K562 (cell line): Measurements from ENCODE around the gene CDK14. TPM values are rescaled to one million over a fixed set of nuclear protein-coding genes. Genes with fewer than 3 reads are reported as not detected.

Source experiments
- ATAC-seq: fragments of 200-7000 bp; cut with Tn5 transposase; 3 replicates; pipeline ENCODE4 v1.9.1; 2020; ENCODE audit warnings: moderate library complexity
- BruUV-seq: library from RNA; stranded (reverse); fragments of 400-500 nt; replicated peaks from 2 replicates; lab custom pipeline; 2021; lab: Mats Ljungman, UMichigan
- CTCF ChIA-PET: fragments of 300-600 bp; formaldehyde crosslinking; extraction: SDS; loops from one replicate; lab custom pipeline; 2021; ENCODE audit warnings: low intra/inter-chr PET ratio; lab: Yijun Ruan, JAX
- POLR2A ChIA-PET: fragments of 300-600, 350-650 bp; sonication (Branson Sonifier 250); formaldehyde crosslinking; extraction: SDS; loops from one replicate; lab custom pipeline; 2021; ENCODE audit warnings: antibody characterized with exemption, inconsistent platforms; lab: Yijun Ruan, JAX
- DNase-seq, 4 experiments: peaks; one replicate each; pipeline versions ENCODE4 v3.0.0 to v3.0.0-alpha.2; 2011 to 2018; ENCODE audit warnings: low spot score in 3 of 4, mixed read lengths in 3 of 4; ENCODE audit errors: extremely low read depth in 1 of 4
- FAIRE-seq: peaks from 2 replicates; lab custom pipeline; 2011; peaks lifted over from hg19 to GRCh38; lab: Jason Lieb, UNC
- H2AFZ ChIP-seq: 2 replicates; pipeline ENCODE4 v1.6.0; 2011; ENCODE audit warnings: low read depth, low read length, control low read depth, inconsistent platforms
- H3K27ac ChIP-seq: fragments of 200-600 bp; 3 replicates; pipeline ENCODE4 v1.8.0; 2011; ENCODE audit warnings: low read depth, mild to moderate bottlenecking, control low read depth, inconsistent platforms, low read length, moderate library complexity, mixed read lengths; ENCODE audit errors: extremely low read depth
- H3K27me3 ChIP-seq, 2 experiments: fragments of 300-600 bp in 1 of 2; 2 replicates in 1 of 2; 3 replicates in 1 of 2; pipeline versions ENCODE4 v1.6.0 to v1.8.0; 2011; ENCODE audit warnings: inconsistent platforms in 2 of 2, low read length in 2 of 2, mild to moderate bottlenecking in 1 of 2, mixed read lengths in 1 of 2, moderate library complexity in 1 of 2; ENCODE audit not compliant: control insufficient read depth in 2 of 2, insufficient read depth in 2 of 2
- H3K36me3 ChIP-seq: fragments of 300-600 bp; 3 replicates; pipeline ENCODE4 v1.8.0; 2011; ENCODE audit warnings: mild to moderate bottlenecking, low read length, inconsistent platforms; ENCODE audit not compliant: control insufficient read depth, insufficient read depth
- H3K4me1 ChIP-seq, 2 experiments: fragments of 200-600 bp in 1 of 2; replicated peaks in 1 of 2; 2 replicates in 1 of 2; 3 replicates in 1 of 2; pipeline versions ENCODE4 v1.5.1 to v1.8.0; 2011; ENCODE audit warnings: inconsistent platforms in 2 of 2, low read length in 2 of 2, mild to moderate bottlenecking in 1 of 2, mixed read lengths in 1 of 2, moderate library complexity in 1 of 2; ENCODE audit not compliant: control insufficient read depth in 2 of 2, insufficient read depth in 2 of 2
- H3K4me2 ChIP-seq: 2 replicates; pipeline ENCODE4 v1.6.1; 2011; ENCODE audit warnings: low read length, control low read depth, inconsistent platforms, mixed read lengths; ENCODE audit not compliant: insufficient read depth
- H3K4me3 ChIP-seq: fragments of 200-600 bp; sonication (generic), shearing (Covaris generic); 2 replicates; pipeline ENCODE4 v1.5.1; 2016; ENCODE audit warnings: control low read depth, inconsistent platforms
- H3K79me2 ChIP-seq: fragments of 200-600 bp; 3 replicates; pipeline ENCODE4 v1.8.0; 2011; ENCODE audit warnings: low read length, inconsistent platforms; ENCODE audit not compliant: control insufficient read depth, insufficient read depth
- H3K9ac ChIP-seq, 2 experiments: 2 replicates each; pipeline versions ENCODE4 v1.6.0 to v1.6.1; 2011; ENCODE audit warnings: low read depth in 2 of 2, low read length in 2 of 2, control low read depth in 1 of 2, inconsistent platforms in 1 of 2, mild to moderate bottlenecking in 1 of 2, mixed read lengths in 1 of 2; ENCODE audit not compliant: insufficient read depth in 1 of 2
- H3K9me1 ChIP-seq: one replicate; pipeline ENCODE4 v1.6.0; 2011; ENCODE audit warnings: inconsistent platforms, mild to moderate bottlenecking, low read length, moderate library complexity; ENCODE audit not compliant: control insufficient read depth, insufficient read depth
- H3K9me3 ChIP-seq: replicated peaks from 2 replicates; pipeline ENCODE4 v1.5.1; 2011; ENCODE audit warnings: low read depth, low read length, inconsistent platforms; ENCODE audit not compliant: control insufficient read depth, insufficient read depth
- H4K20me1 ChIP-seq: replicated peaks from 2 replicates; pipeline ENCODE4 v1.6.1; 2011; ENCODE audit warnings: low read length, inconsistent platforms, mixed read lengths; ENCODE audit not compliant: control insufficient read depth, insufficient read depth
- C11orf30 ChIP-seq: fragments of 450-650 bp; IDR thresholded peaks from 2 replicates; pipeline ENCODE4 v1.6.1; 2016; ENCODE audit warnings: low read depth, mild to moderate bottlenecking
- DDX20 ChIP-seq: fragments of 450-650 bp; IDR thresholded peaks from 2 replicates; pipeline ENCODE4 v1.6.1; 2016; ENCODE audit warnings: missing genetic modification characterization, low read depth, mild to moderate bottlenecking, missing compliant biosample characterization, moderate library complexity
- HDAC3 ChIP-seq: fragments of 450-650 bp; IDR thresholded peaks from 2 replicates; pipeline ENCODE4 v1.6.1; 2018; ENCODE audit warnings: borderline replicate concordance, mild to moderate bottlenecking, moderate library complexity; ENCODE audit not compliant: partially characterized antibody
- HNRNPL ChIP-seq: fragments of 200-400 bp; formaldehyde crosslinking; IDR thresholded peaks from 2 replicates; pipeline ENCODE4 v1.6.1; 2017; ENCODE audit warnings: low read depth, mild to moderate bottlenecking, low read length
- KDM2B ChIP-seq: fragments of 250-450 bp; sonication (Bioruptor Pico); IDR thresholded peaks from 2 replicates; pipeline ENCODE4 v1.8.0; 2021; ENCODE audit warnings: mild to moderate bottlenecking, moderate library complexity
- MITF ChIP-seq: IDR thresholded peaks from 2 replicates; pipeline ENCODE4 v1.6.1; 2014; ENCODE audit warnings: antibody characterized with exemption
- OTX1 ChIP-seq: fragments of 450-650 bp; formaldehyde crosslinking; IDR thresholded peaks from 2 replicates; pipeline ENCODE4 v1.4.0; 2022; ENCODE audit warnings: mild to moderate bottlenecking
- SMAD4 ChIP-seq: fragments of 250-450 bp; sonication (Bioruptor Pico); conservative IDR thresholded peaks from 2 replicates; pipeline ENCODE4 v1.8.0; 2021; ENCODE audit warnings: inconsistent platforms, mild to moderate bottlenecking, moderate library complexity
- ZNF165 ChIP-seq: fragments of 250-450 bp; sonication (Bioruptor Pico); IDR thresholded peaks from 2 replicates; pipeline ENCODE4 v1.4.0; 2020; ENCODE audit warnings: borderline replicate concordance
- ZNF311 ChIP-seq: fragments of 250-450 bp; sonication (Bioruptor Pico); IDR thresholded peaks from 2 replicates; pipeline ENCODE4 v1.4.0; 2020; ENCODE audit warnings: mild to moderate bottlenecking, moderate library complexity
- ZNF561 ChIP-seq: fragments of 450-650 bp; formaldehyde crosslinking; conservative IDR thresholded peaks from 2 replicates; pipeline ENCODE4 v1.4.0; 2020; ENCODE audit warnings: mild to moderate bottlenecking, moderate library complexity
- ZNF583 ChIP-seq: fragments of 250-450 bp; sonication (Bioruptor Pico); IDR thresholded peaks from 2 replicates; pipeline ENCODE4 v1.4.0; 2020
- ZNF644 ChIP-seq: fragments of 200-800 bp; sonication (Bioruptor generic); IDR thresholded peaks from 2 replicates; pipeline ENCODE4 v1.6.1; 2016; ENCODE audit warnings: low read depth, missing genetic modification characterization, missing compliant biosample characterization
- ZNF77 ChIP-seq: fragments of 250-450 bp; sonication (Bioruptor Pico); IDR thresholded peaks from 2 replicates; pipeline ENCODE4 v1.5.0; 2020
- in situ Hi-C: fragments of 300-500 bp; cut with MboI; formaldehyde crosslinking; loops from 4 replicates; pipeline ENCODE4 v1.15.0; 2018; ENCODE audit warnings: inconsistent platforms, mixed read lengths
- intact Hi-C: fragments of 100-400 bp; cut with micrococcal nuclease; formaldehyde crosslinking; loops from 2 replicates; pipeline ENCODE4 v1.14.2; 2022
- polyA plus RNA-seq, 8 experiments: library from polyadenylated mRNA; depleted of rRNA in 4 of 8; stranded (reverse) in 5 of 8; unstranded in 3 of 8; fragments of >200 nt; fragmentation: Nextera tagmentation in 2 of 8; fragmentation: Illumina TruSeq in 1 of 8; extraction: Ambion mirVana in 2 of 8; extraction: Trizol in 1 of 8; gene quantifications; 2 replicates each; pipeline versions ENCODE4 v1.2.1 to v1.2.3, GENCODE V29; 2011 to 2014; ENCODE audit warnings: inconsistent platforms in 1 of 8, missing spikeins in 1 of 8
- total RNA-seq, 7 experiments: library from RNA; depleted of rRNA in 6 of 7; stranded (reverse); fragments of >200 nt in 6 of 7; fragmentation: Illumina TruSeq in 2 of 7; extraction: Trizol in 2 of 7; gene quantifications; 2 replicates each; pipeline versions ENCODE4 v1.2.1 to v1.2.3, GENCODE V29; 2011 to 2021; ENCODE audit warnings: low replicate concordance in 1 of 7

CDK14 gene
- total and polyA plus RNA-seq, 9 of the 15 experiments (the other 6 are each of a cell fraction or from before 2014, with no cell fraction given) = 0.03 to 0.91 (median 0.16) TPM

GRCh38 chr7:90587766-90588165 is 8.4 kb upstream of the CDK14 start (continued):
- no peak for TF ChIP-seq ZNF583
- TF ChIP-seq, all 486 proteins: peak for 0

GRCh38 chr7:90592033-90592432 is 4.1 kb upstream of the CDK14 start:
- peaks cover 0 to 15% of the 10 kb centered on the region in 2 experiments; a peak in 2 of 5 replicates for H3K4me1 ChIP-seq
- BruUV-seq = no TSS peak
- CTCF ChIA-PET = no interaction called here
- in situ Hi-C loops (no loop called here), intact Hi-C loops (no loop called here)
- ATAC-seq = no peak
- H3K79me2 ChIP-seq = no peaks in the 10 kb centered on the region
- H3K27ac ChIP-seq = no peak overlapping the region
- H3K4me3 ChIP-seq = no peak overlapping the region
- no peak for FAIRE-seq
- no peak for TF ChIP-seq KDM2B (CRISPR knock-in tag)
- POLR2A ChIA-PET = interaction anchor here (0.6 kb wide), 1 partner anchor 49 kb away, joined by 3 read pairs; no protein-coding TSS in a partner anchor
- H3K27me3 ChIP-seq = peaks cover 2 to 4% of the 10 kb centered on the region in 2 experiments; a peak in 3 of 5 replicates
- H4K20me1 ChIP-seq = no peaks in the 10 kb centered on the region
- H2AFZ ChIP-seq = no peak overlapping the region
- no peaks in the 10 kb centered on the region for H3K36me3 ChIP-seq
- H3K9me3 ChIP-seq = no peaks in the 10 kb centered on the region
- DNase-seq = no peak
- no peak overlapping the region for H3K4me2 ChIP-seq
- H3K9ac ChIP-seq = no peak overlapping the region
- no peaks in the 10 kb centered on the region for H3K9me1 ChIP-seq

DNA sequence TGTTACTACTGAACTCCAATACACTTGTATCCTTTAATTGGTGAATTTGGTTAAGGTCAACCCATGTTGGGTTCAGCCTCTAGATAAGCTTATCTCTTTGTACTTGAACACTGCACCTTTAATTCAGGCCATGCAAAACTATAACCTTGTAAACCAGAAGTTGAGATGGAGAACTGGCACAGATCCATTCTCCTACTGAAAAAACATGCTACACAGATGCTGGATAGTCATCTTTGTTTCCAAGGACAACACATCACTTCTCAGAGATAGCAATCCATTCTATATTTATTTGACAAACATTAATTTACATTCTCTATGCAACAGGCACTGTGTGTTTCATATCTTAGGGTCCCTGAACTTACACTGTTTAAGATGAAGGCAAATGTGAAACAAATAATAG is 2.9 kb upstream of the CDK14 start:
- POLR2A ChIA-PET = no interaction called here
- intact Hi-C loops = no loop called here
- TF ChIP-seq HDAC3 = no peak
- no peak for TF ChIP-seq HNRNPL
- no peak for TF ChIP-seq C11orf30
- no peak for TF ChIP-seq OTX1 (CRISPR knock-in tag)
- TF ChIP-seq ZNF77 (CRISPR knock-in tag) = no peak
- no peak for TF ChIP-seq ZNF165 (CRISPR knock-in tag)
- TF ChIP-seq ZNF644 (tag) = no peak
- no peak for TF ChIP-seq MITF
- no peak for TF ChIP-seq ZNF311 (CRISPR knock-in tag)
- no peak for TF ChIP-seq DDX20 (tag)
- no peak for TF ChIP-seq ZNF561 (CRISPR knock-in tag)
- TF ChIP-seq SMAD4 (CRISPR knock-in tag) = no peak

More for the DNA sequence above, 2.9 kb upstream of the CDK14 start:
- no TSS peak for BruUV-seq
- in situ Hi-C loops = no loop called here
- no peak overlapping the region for H3K9ac ChIP-seq
- H3K4me3 ChIP-seq = no peak overlapping the region
- peaks cover 7 to 8% of the 10 kb centered on the region in 2 experiments; a peak in 3 of 5 replicates for H3K27me3 ChIP-seq
- H3K9me1 ChIP-seq = no peaks in the 10 kb centered on the region
- ATAC-seq = no peak
- no peaks in the 10 kb centered on the region for H3K36me3 ChIP-seq
- no peak for FAIRE-seq
- H3K9me3 ChIP-seq = no peaks in the 10 kb centered on the region
- no peak overlapping the region for H3K27ac ChIP-seq
- H2AFZ ChIP-seq = no peak overlapping the region
- DNase-seq = no peak
- H3K79me2 ChIP-seq = no peaks in the 10 kb centered on the region
- H3K4me2 ChIP-seq = no peak overlapping the region
- peaks cover 0 to 16% of the 10 kb centered on the region in 2 experiments; a peak in 2 of 5 replicates for H3K4me1 ChIP-seq
- H4K20me1 ChIP-seq = no peaks in the 10 kb centered on the region
- CTCF ChIA-PET = no interaction called here
